Gastrocnemius medialis (tissue), 4 donors: ENCODE results near the gene PGAM1. TPM values are rescaled to one million over a fixed set of nuclear protein-coding genes. Genes with fewer than 3 reads are reported as not detected.

Experiments used
- ATAC-seq, 2 donors: fragments of 150-250 bp; one replicate each; pipeline ENCODE4 v1.9.1; 2016
- DNase-seq, 2 donors: peaks; one replicate each; pipeline ENCODE4 v3.0.0-alpha.2; 2019
- H3K27ac ChIP-seq, 4 donors: fragments of 200-600 bp; sonication (generic); 1 replicate in 1 of 4; 2 replicates in 3 of 4; pipeline ENCODE4 v1.5.1; 2016 to 2018; ENCODE audit warnings: mild to moderate bottlenecking in 2 of 4, moderate library complexity in 1 of 4
- H3K27me3 ChIP-seq, 3 donors: fragments of 200-600 bp; sonication (generic) in 2 of 3; 1 replicate in 1 of 3; 2 replicates in 2 of 3; pipeline versions ENCODE4 v1.5.1 to v1.6.0; 2016 to 2019; ENCODE audit warnings: mild to moderate bottlenecking in 1 of 3, moderate library complexity in 1 of 3
- H3K36me3 ChIP-seq, 2 donors: fragments of 200-600 bp; sonication (generic) in 1 of 2; one replicate each; pipeline ENCODE4 v1.5.1; 2017 to 2018
- H3K4me1 ChIP-seq, 2 donors: fragments of 200-600 bp; sonication (generic) in 1 of 2; one replicate each; pipeline ENCODE4 v1.5.1; 2016 to 2017; ENCODE audit warnings: mild to moderate bottlenecking in 2 of 2
- H3K4me3 ChIP-seq, 4 donors: fragments of 200-600 bp; sonication (generic) in 3 of 4; 1 replicate in 1 of 4; 2 replicates in 3 of 4; pipeline ENCODE4 v1.5.1; 2016 to 2019; ENCODE audit warnings: mild to moderate bottlenecking in 2 of 4
- H3K9me3 ChIP-seq, 3 donors: fragments of 200-600 bp; sonication (generic) in 2 of 3; 1 replicate in 1 of 3; 2 replicates in 2 of 3; pipeline ENCODE4 v1.5.1; 2016 to 2019
- POLR2A ChIP-seq, 2 donors: fragments of 450-650 bp; IDR thresholded peaks; one replicate each; pipeline ENCODE4 v1.6.1; 2017; ENCODE audit warnings: antibody characterized with exemption in 2 of 2, mild to moderate bottlenecking in 2 of 2, moderate library complexity in 2 of 2
- in situ Hi-C, 4 donors: fragments of 200-750 bp; cut with MboI; loops; one replicate each; pipeline versions ENCODE4 v1.15.0 to v1.8.0; 2017; ENCODE audit warnings: low sequenced_read_pairs in 4 of 4
- intact Hi-C: fragments of 100-400 bp; cut with DNase I; formaldehyde crosslinking; loops from one replicate; pipeline ENCODE4 v1.15.1; 2023; ENCODE audit warnings: low total_unique reads
- total RNA-seq, 4 donors: library from RNA; depleted of rRNA; stranded (reverse); fragments of >200 nt; gene quantifications; one replicate each; pipeline versions ENCODE4 v1.1.0 to v1.2.3, GENCODE V29; 2016
- TF ChIP-seq, protein P1 (sequence below), 5 experiments: fragments of 450-650 bp in 3 of 5; fragments of 200-600 bp in 2 of 5; sonication (generic) in 2 of 5; IDR thresholded peaks in 4 of 5; conservative IDR thresholded peaks in 1 of 5; 1 replicate in 4 of 5; 2 replicates in 1 of 5; pipeline ENCODE4 v1.5.1; 2016 to 2019; ENCODE audit warnings: antibody characterized with exemption in 5 of 5, mild to moderate bottlenecking in 3 of 5, moderate library complexity in 3 of 5

Gene PGAM1
- total RNA-seq, 4 donors from 2014 or later = 41.0 to 72.1 (median 62.2) TPM

DNA sequence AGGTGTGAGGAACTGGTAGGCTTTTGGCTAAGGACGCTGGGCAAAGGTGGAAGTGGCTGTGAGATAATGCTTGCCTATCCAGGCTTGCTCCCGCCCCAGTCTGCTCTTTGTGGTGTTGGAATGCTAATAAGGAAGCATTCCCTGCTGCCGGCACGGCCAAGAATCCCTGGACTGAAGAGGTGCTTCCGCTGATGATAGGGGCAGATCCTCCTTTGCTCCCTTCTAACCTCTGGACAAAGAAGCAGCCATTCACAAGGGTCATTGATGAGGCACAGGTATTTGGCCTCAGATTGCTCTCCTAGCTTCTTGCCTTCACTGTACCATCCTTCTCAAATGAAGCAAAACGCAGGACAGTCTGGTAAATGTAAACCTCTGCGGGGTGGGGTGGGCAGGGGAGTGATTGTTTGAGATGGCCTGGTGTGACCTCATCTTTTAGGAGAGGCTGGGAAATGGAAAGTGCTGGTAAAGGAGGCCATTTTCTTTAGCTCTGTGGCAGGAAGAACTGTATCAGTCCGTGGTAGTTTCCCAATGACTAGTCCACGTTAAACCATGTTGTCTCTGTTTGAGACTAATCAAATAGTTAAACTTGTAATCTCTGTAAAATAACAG lies 1.7 kb downstream of the PGAM1 start:
- Histone ChIP-seq H3K27me3 (no peaks in the 10 kb centered on the region), H3K9me3 (no peaks in the 10 kb centered on the region), H3K4me1 (peaks cover 18 to 20% of the 10 kb centered on the region in 2 donors), H3K27ac (peak overlapping the region; percentile 80 to 91 (median 84)), H3K4me3 (peak overlapping the region in 2 of 4 donors; percentile 73 to 98), H3K36me3 (peaks cover 0 to 31% of the 10 kb centered on the region in 2 donors)
- in situ Hi-C loops = no loop called here
- intact Hi-C loops = loop anchor here (2.0 to 10.0 kb wide), 2 partner anchors 27 to 207 kb away; partner anchors contain the start of genes MORN4 and RRP12
- TF ChIP-seq POLR2A (IDR thresholded peaks at IDR 0.05) = no peak
- TF ChIP-seq, protein P1, sequence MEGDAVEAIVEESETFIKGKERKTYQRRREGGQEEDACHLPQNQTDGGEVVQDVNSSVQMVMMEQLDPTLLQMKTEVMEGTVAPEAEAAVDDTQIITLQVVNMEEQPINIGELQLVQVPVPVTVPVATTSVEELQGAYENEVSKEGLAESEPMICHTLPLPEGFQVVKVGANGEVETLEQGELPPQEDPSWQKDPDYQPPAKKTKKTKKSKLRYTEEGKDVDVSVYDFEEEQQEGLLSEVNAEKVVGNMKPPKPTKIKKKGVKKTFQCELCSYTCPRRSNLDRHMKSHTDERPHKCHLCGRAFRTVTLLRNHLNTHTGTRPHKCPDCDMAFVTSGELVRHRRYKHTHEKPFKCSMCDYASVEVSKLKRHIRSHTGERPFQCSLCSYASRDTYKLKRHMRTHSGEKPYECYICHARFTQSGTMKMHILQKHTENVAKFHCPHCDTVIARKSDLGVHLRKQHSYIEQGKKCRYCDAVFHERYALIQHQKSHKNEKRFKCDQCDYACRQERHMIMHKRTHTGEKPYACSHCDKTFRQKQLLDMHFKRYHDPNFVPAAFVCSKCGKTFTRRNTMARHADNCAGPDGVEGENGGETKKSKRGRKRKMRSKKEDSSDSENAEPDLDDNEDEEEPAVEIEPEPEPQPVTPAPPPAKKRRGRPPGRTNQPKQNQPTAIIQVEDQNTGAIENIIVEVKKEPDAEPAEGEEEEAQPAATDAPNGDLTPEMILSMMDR (IDR thresholded peaks at IDR 0.05 in 4 of 5, conservative IDR thresholded peaks at IDR 0.05 in 1 of 5) = no peak
- ATAC-seq = no peak
- no peak for DNase-seq

DNA sequence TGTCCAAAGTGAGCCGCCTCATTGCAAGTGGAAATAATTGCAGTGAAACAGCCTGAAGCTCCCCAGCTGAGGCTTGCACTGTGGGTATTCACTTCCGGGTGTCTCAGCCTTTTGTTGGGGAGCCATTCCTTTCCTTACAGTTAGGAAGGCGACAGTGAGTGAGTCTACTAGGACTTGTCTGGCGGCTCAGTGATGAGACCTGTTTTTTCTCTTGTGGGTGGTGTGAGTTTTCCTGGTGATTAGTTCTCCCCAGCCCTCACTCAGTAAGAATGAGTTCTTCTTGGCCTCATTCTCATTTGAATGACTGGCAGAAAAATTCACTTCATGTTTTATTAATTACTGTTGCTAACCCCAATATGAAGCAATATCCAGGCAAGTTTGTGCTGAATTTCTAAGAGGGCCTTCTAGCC lies 2.6 kb downstream of the PGAM1 start:
- no peaks in the 10 kb centered on the region for H3K27me3 ChIP-seq
- H3K9me3 ChIP-seq = no peaks in the 10 kb centered on the region
- H3K27ac ChIP-seq = peak overlapping the region; percentile 13 to 88 (median 50)
- H3K4me3 ChIP-seq = no peak overlapping the region
- TF ChIP-seq, protein P1 (IDR thresholded peaks at IDR 0.05 in 4 of 5, conservative IDR thresholded peaks at IDR 0.05 in 1 of 5) = no peak
- no peak for TF ChIP-seq POLR2A (IDR thresholded peaks at IDR 0.05)
- H3K4me1 ChIP-seq = peaks cover 18 to 20% of the 10 kb centered on the region in 2 donors
- H3K36me3 ChIP-seq = peaks cover 0 to 34% of the 10 kb centered on the region in 2 donors
- intact Hi-C loops = loop anchor here (10.0 kb wide), 1 partner anchor 206 kb away; the partner anchor contains the start of gene MORN4
- DNase-seq (no peak), ATAC-seq (no peak)
- in situ Hi-C loops = no loop called here

DNA sequence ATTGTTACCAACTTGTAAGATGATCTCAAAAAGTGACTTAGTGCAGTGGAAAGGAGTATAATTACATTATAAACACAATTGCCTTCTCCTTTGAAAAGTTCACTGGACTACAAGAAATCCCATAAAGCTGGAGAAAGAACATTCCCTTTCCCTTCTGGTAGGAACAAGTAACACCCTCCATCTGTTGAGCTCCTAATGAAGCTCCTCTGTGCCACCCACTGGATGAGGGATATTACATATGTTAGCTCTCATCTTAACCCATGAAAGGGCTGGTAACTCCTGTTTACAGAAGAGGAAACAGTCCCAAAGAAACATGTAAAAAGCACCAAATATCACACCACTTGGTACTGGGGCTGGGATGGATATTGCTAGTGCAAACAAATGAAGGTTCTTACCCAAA lies 8.1 kb downstream of the PGAM1 start:
- no peak for TF ChIP-seq POLR2A (IDR thresholded peaks at IDR 0.05)
- TF ChIP-seq, protein P1 (IDR thresholded peaks at IDR 0.05 in 4 of 5, conservative IDR thresholded peaks at IDR 0.05 in 1 of 5) = no peak
- in situ Hi-C loops (no loop called here), intact Hi-C loops (no loop called here)
- no peaks in the 10 kb centered on the region for H3K27me3 ChIP-seq
- no peak overlapping the region for H3K27ac ChIP-seq
- H3K36me3 ChIP-seq = peaks cover 0 to 79% of the 10 kb centered on the region in 2 donors
- ATAC-seq (no peak), DNase-seq (no peak)
- H3K9me3 ChIP-seq = no peaks in the 10 kb centered on the region
- H3K4me3 ChIP-seq = no peak overlapping the region
- H3K4me1 ChIP-seq = no peaks in the 10 kb centered on the region

DNA sequence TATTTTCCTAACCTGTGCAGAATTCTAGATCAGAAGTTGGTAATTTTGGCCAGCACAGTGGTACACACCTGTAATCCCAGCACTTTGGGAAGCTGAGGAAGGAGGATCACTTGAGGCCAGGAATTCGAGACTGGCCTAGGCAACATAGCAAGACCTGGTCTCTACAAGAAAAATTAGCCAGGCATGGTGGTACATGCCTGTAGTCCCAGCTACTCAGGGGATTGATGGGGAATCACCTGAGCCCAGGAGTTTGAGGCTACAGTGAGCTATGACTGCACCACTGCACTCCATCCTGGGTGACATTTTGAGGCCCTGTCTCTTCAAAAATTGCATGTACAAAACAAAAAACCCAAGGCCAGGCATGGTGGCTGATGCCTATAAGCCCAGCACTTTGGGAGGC lies 8.6 kb downstream of the PGAM1 start:
- Histone ChIP-seq H3K36me3 (peaks cover 0 to 84% of the 10 kb centered on the region in 2 donors), H3K4me1 (no peaks in the 10 kb centered on the region), H3K4me3 (no peak overlapping the region), H3K27me3 (no peaks in the 10 kb centered on the region), H3K27ac (no peak overlapping the region), H3K9me3 (no peaks in the 10 kb centered on the region)
- TF ChIP-seq, protein P1 (IDR thresholded peaks at IDR 0.05 in 4 of 5, conservative IDR thresholded peaks at IDR 0.05 in 1 of 5) = no peak
- no peak for TF ChIP-seq POLR2A (IDR thresholded peaks at IDR 0.05)
- no peak for ATAC-seq
- DNase-seq = no peak
- in situ Hi-C loops (no loop called here), intact Hi-C loops (no loop called here)
